Stomach (tissue), 9 donors: ENCODE data around the gene TRHDE. TPM values are rescaled to one million over a fixed set of nuclear protein-coding genes. Genes with fewer than 3 reads are reported as not detected.

ENCODE experiments used
- DNase-seq, 2 donors: peaks; one replicate each; pipeline versions ENCODE4 v3.0.0 to v3.0.0-alpha.2; 2013 to 2019
- H3K27ac ChIP-seq, 5 donors: fragments of 200-600 bp in 4 of 5; sonication (generic) in 4 of 5; one replicate each; pipeline ENCODE4 v1.5.1; 2013 to 2019; ENCODE audit warnings: mild to moderate bottlenecking in 1 of 5, moderate library complexity in 1 of 5
- H3K27me3 ChIP-seq, 3 donors: fragments of 200-600 bp; sonication (generic); one replicate each; pipeline ENCODE4 v1.5.1; 2017 to 2019; ENCODE audit warnings: mixed run types in 1 of 3
- H3K36me3 ChIP-seq, 4 donors: fragments of 200-600 bp; sonication (generic); 1 replicate in 3 of 4; 2 replicates in 1 of 4; pipeline ENCODE4 v1.5.1; 2016 to 2019
- H3K4me1 ChIP-seq, 4 donors: fragments of 200-600 bp; sonication (generic); one replicate each; pipeline ENCODE4 v1.5.1; 2016 to 2019
- H3K4me3 ChIP-seq, 4 donors: fragments of 200-600 bp; sonication (generic) in 3 of 4; one replicate each; pipeline ENCODE4 v1.5.1; 2016 to 2019; ENCODE audit warnings: mild to moderate bottlenecking in 1 of 4
- H3K9me3 ChIP-seq, 4 donors: fragments of 200-600 bp; sonication (generic); one replicate each; pipeline ENCODE4 v1.5.1; 2016 to 2019
- EP300 ChIP-seq: sonication (generic); formaldehyde crosslinking; IDR thresholded peaks from one replicate; pipeline ENCODE4 v1.6.1; 2017; ENCODE audit warnings: antibody characterized with exemption
- POLR2A ChIP-seq, 4 donors: fragments of 450-650 bp; IDR thresholded peaks; one replicate each; pipeline ENCODE4 v1.6.1; 2016; ENCODE audit warnings: antibody characterized with exemption in 4 of 4, control low read depth in 2 of 4, mild to moderate bottlenecking in 1 of 4, moderate library complexity in 1 of 4
- POLR2AphosphoS5 ChIP-seq, 3 donors: sonication (generic); formaldehyde crosslinking; IDR thresholded peaks; one replicate each; pipeline ENCODE4 v1.6.1; 2016; ENCODE audit warnings: antibody characterized with exemption in 3 of 3
- WGBS, 5 donors: extraction: QIAGEN DNeasy Blood & Tissue Kit in 3 of 5; methylation state at CpG; one replicate each; pipeline versions ENCODE4 v1.1.5 to v1.1.7; 2013 to 2018; 5-methylcytosine and 5-hydroxymethylcytosine counted together
- intact Hi-C: fragments of 100-400 bp; cut with DNase I; formaldehyde crosslinking; loops from one replicate; pipeline ENCODE4 v1.15.1; 2023; ENCODE audit warnings: low total_unique reads
- polyA plus RNA-seq, 3 donors: library from polyadenylated mRNA; stranded (reverse); fragments of 200-250 nt; gene quantifications; one replicate each; pipeline ENCODE4 v1.2.3, GENCODE V29; 2013
- total RNA-seq, 5 donors: library from RNA; depleted of rRNA; stranded (reverse); fragments of >200 nt; gene quantifications; one replicate each; pipeline versions ENCODE4 v1.1.0 to v1.2.3, GENCODE V29; 2014 to 2016
- TF ChIP-seq, protein P1 (sequence below), 7 experiments: fragments of 450-650 bp in 4 of 7; fragments of 200-600 bp in 3 of 7; sonication (generic) in 3 of 7; IDR thresholded peaks; one replicate each; pipeline ENCODE4 v1.5.1; 2016 to 2019; ENCODE audit warnings: antibody characterized with exemption in 7 of 7, control low read depth in 2 of 7, mild to moderate bottlenecking in 1 of 7
- donor health status: healthy with polysubstance abuse.
- donor health status: Bipolar disorder and iron deficiency.
- donor health status: healthy.

TRHDE gene
- total and polyA plus RNA-seq, 8 donors, result 0.13 to 75.3 (median 3.2) TPM

GRCh38 chr12:72543777-72544467, 271.8 kb downstream of the TRHDE start:
- no peaks in the 10 kb centered on the region for H3K27me3 ChIP-seq
- no peak for TF ChIP-seq POLR2AphosphoS5 (IDR thresholded peaks at IDR 0.05)
- TF ChIP-seq, protein P1, sequence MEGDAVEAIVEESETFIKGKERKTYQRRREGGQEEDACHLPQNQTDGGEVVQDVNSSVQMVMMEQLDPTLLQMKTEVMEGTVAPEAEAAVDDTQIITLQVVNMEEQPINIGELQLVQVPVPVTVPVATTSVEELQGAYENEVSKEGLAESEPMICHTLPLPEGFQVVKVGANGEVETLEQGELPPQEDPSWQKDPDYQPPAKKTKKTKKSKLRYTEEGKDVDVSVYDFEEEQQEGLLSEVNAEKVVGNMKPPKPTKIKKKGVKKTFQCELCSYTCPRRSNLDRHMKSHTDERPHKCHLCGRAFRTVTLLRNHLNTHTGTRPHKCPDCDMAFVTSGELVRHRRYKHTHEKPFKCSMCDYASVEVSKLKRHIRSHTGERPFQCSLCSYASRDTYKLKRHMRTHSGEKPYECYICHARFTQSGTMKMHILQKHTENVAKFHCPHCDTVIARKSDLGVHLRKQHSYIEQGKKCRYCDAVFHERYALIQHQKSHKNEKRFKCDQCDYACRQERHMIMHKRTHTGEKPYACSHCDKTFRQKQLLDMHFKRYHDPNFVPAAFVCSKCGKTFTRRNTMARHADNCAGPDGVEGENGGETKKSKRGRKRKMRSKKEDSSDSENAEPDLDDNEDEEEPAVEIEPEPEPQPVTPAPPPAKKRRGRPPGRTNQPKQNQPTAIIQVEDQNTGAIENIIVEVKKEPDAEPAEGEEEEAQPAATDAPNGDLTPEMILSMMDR (IDR thresholded peaks at IDR 0.05), result no peak
- TF ChIP-seq EP300, result no peak
- no peak for TF ChIP-seq POLR2A (IDR thresholded peaks at IDR 0.05)
- WGBS, 5 donors, result 18 to 54% (median 42%) methylated on average over 2 of the region's 2 CpGs
- no peak overlapping the region for H3K27ac ChIP-seq
- DNase-seq, result no peak
- H3K4me1 ChIP-seq, result no peaks in the 10 kb centered on the region
- intact Hi-C loops, result no loop called here
- no peak overlapping the region for H3K4me3 ChIP-seq
- no peaks in the 10 kb centered on the region for H3K36me3 ChIP-seq
- no peaks in the 10 kb centered on the region for H3K9me3 ChIP-seq

DNA sequence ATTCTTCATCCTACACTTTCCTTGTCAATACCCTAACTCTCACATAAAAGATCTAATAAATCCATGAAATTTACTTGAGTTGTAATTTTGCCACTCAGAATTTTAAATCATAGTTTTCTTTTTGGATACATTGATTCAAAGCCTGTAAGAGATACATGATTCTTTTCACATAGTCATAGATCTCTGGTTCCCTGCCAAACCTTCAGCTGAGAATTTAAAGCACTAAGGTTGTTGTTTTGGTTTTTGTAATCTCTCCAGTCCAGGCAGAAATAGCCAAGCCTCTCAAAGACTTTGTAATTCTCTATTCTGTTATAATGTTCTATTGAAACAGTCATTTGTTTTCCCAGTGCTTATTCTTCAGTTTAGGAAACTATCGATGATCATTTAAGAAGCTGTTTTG, 273.9 kb downstream of the TRHDE start:
- H3K27ac ChIP-seq, result no peak overlapping the region
- TF ChIP-seq, protein P1 (IDR thresholded peaks at IDR 0.05), result no peak
- no peak for TF ChIP-seq EP300
- no peak for TF ChIP-seq POLR2AphosphoS5 (IDR thresholded peaks at IDR 0.05)
- no peak for TF ChIP-seq POLR2A (IDR thresholded peaks at IDR 0.05)
- H3K27me3 ChIP-seq, result no peaks in the 10 kb centered on the region
- no peak for DNase-seq
- 19 to 28% (median 27%) methylated on average over 1 of the region's 1 CpG for WGBS, 5 donors
- intact Hi-C loops, result no loop called here
- H3K36me3 ChIP-seq, result no peaks in the 10 kb centered on the region
- H3K9me3 ChIP-seq, result no peaks in the 10 kb centered on the region
- no peak overlapping the region for H3K4me3 ChIP-seq
- no peaks in the 10 kb centered on the region for H3K4me1 ChIP-seq

DNA sequence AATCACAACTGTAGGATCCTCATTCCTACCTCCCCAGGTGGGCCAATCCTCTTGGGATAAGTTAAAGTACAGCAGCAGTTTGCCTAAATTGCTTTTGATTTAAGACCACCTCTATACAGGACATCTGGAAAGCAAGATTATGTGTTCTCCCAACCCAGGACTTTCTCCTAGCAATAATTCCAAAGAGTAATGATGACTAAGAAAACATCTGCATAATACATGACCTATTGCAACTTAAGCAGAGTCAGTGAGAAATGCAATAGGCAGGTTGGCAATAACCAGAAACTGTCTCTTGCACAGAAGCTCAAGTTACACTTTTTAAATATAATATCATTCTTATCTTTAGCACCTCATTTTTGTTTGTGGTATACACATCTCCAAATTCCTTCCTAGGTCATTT, 275.4 kb downstream of the TRHDE start:
- TF ChIP-seq, protein P1 (IDR thresholded peaks at IDR 0.05), result no peak
- TF ChIP-seq POLR2A (IDR thresholded peaks at IDR 0.05), result no peak
- no peak for TF ChIP-seq EP300
- no peak for TF ChIP-seq POLR2AphosphoS5 (IDR thresholded peaks at IDR 0.05)
- intact Hi-C loops, result no loop called here
- Histone ChIP-seq H3K4me1 (no peaks in the 10 kb centered on the region), H3K4me3 (no peak overlapping the region), H3K36me3 (no peaks in the 10 kb centered on the region), H3K27ac (no peak overlapping the region), H3K9me3 (no peaks in the 10 kb centered on the region), H3K27me3 (no peaks in the 10 kb centered on the region)
- no peak for DNase-seq

GRCh38 chr12:72549184-72549583, 277.0 kb downstream of the TRHDE start:
- intact Hi-C loops, result no loop called here
- H3K36me3 ChIP-seq, result no peaks in the 10 kb centered on the region
- no peaks in the 10 kb centered on the region for H3K9me3 ChIP-seq
- TF ChIP-seq, protein P1 (IDR thresholded peaks at IDR 0.05), result no peak
- TF ChIP-seq EP300 (no peak), POLR2A (IDR thresholded peaks at IDR 0.05) (no peak), POLR2AphosphoS5 (IDR thresholded peaks at IDR 0.05) (no peak)
- no peaks in the 10 kb centered on the region for H3K27me3 ChIP-seq
- H3K27ac ChIP-seq, result no peak overlapping the region
- DNase-seq, result no peak
- WGBS, 5 donors, result 86 to 95% (median 93%) methylated on average over 1 of the region's 1 CpG
- H3K4me1 ChIP-seq, result no peaks in the 10 kb centered on the region
- H3K4me3 ChIP-seq, result no peak overlapping the region
